Gastroesophageal sphincter (tissue), 3 donors: ENCODE measurements around the gene UBA1.

Experiments
- EP300 ChIP-seq: sonication (generic); formaldehyde crosslinking; IDR thresholded peaks from one replicate; pipeline ENCODE4 v1.6.1; 2017; ENCODE audit warnings: antibody characterized with exemption, mild to moderate bottlenecking
- POLR2A ChIP-seq, 2 donors: fragments of 450-650 bp; IDR thresholded peaks; one replicate each; pipeline ENCODE4 v1.6.1; 2017; ENCODE audit warnings: antibody characterized with exemption in 2 of 2, mild to moderate bottlenecking in 2 of 2, moderate library complexity in 1 of 2
- POLR2AphosphoS5 ChIP-seq: sonication (generic); formaldehyde crosslinking; IDR thresholded peaks from one replicate; pipeline ENCODE4 v1.6.1; 2017; ENCODE audit warnings: antibody characterized with exemption
- TF ChIP-seq, protein P1 (sequence below), 4 experiments: fragments of 200-600 bp in 2 of 4; fragments of 450-650 bp in 2 of 4; sonication (generic) in 1 of 4; IDR thresholded peaks; one replicate each; pipeline ENCODE4 v1.5.1; 2017 to 2019; ENCODE audit warnings: antibody characterized with exemption in 4 of 4, mild to moderate bottlenecking in 2 of 4, moderate library complexity in 2 of 4

DNA sequence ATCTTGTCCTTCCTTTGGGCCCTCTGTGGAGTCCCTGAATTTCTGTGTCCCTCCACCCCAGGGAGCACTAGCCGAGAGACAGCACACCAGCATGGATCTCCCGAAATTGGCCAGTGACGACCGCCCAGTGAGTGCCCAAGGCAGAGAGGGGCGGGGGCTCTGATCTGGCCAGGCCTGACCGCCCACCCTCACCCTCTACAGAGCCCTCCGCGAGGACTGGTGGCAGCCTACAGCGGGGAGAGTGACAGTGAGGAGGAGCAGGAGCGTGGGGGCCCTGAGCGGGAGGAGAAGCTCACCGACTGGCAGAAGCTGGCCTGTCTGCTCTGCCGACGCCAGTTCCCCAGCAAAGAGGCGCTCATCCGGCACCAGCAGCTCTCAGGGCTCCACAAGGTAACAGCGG, 8.4 kb upstream of the UBA1 start:
- TF ChIP-seq EP300 (no peak), POLR2AphosphoS5 (no peak), POLR2A (IDR thresholded peaks at IDR 0.05) (no peak)
- TF ChIP-seq, protein P1, sequence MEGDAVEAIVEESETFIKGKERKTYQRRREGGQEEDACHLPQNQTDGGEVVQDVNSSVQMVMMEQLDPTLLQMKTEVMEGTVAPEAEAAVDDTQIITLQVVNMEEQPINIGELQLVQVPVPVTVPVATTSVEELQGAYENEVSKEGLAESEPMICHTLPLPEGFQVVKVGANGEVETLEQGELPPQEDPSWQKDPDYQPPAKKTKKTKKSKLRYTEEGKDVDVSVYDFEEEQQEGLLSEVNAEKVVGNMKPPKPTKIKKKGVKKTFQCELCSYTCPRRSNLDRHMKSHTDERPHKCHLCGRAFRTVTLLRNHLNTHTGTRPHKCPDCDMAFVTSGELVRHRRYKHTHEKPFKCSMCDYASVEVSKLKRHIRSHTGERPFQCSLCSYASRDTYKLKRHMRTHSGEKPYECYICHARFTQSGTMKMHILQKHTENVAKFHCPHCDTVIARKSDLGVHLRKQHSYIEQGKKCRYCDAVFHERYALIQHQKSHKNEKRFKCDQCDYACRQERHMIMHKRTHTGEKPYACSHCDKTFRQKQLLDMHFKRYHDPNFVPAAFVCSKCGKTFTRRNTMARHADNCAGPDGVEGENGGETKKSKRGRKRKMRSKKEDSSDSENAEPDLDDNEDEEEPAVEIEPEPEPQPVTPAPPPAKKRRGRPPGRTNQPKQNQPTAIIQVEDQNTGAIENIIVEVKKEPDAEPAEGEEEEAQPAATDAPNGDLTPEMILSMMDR (IDR thresholded peaks at IDR 0.05) = no peak
